NCI-H2196 treated with DMSO at 0.1 percent for 48 hours (cell line): ENCODE data around the gene STOX2.

Experiments used
- DNase-seq: peaks from one replicate; lab custom pipeline; 2025; ENCODE audit not compliant: unreplicated experiment; lab: John Stamatoyannopoulos, UW

Gene STOX2

DNA sequence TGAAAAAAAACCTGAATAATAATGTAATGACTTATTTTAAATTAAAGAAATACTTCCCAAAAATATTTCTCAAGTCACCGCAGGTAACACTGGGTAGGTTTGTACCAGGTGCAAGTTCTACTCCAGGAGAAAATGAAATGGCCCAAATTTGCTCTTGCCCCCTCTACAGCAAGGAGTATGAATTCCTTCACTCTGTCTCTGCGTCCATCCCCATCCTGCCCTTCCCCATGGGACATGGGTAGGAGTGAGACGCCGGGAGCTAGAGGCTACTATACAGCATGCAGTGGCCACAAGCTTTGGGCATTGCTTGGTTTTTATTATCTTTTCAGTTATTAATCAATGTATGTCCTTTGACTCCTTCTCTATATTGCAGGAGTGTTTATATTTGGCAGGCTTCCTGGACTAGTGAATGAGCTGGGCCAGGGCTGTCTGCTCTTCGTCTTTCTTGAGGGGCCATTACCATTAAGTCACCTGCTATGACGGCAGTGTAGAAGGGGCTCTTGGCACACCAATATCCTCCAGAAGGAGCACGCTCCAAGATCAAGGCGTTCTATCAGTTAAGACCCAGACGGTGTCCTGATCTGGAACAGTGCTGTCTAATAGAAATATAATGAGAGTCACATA is 162.9 kb downstream of the STOX2 start:
- DNase-seq: no peak
